Activated T-cell treated with anti-CD3 and anti-CD28 coated beads, Interleukin-2, amount 50 U/mL, for 24 hours (primary cell): Measurements from ENCODE around the gene CHST11.
A peak's percentile ranks its signal among the peaks of the same experiment; 100 is the strongest.

Experiments used
- DNase-seq: peaks from one replicate; pipeline ENCODE4 v3.0.0-alpha.2; 2020
- H3K27ac Mint-ChIP-seq: 2 replicates; pipeline ENCODE4 v1.8.0; 2020; ENCODE audit warnings: mild to moderate bottlenecking, mixed read lengths
- H3K27me3 Mint-ChIP-seq: 2 replicates; pipeline ENCODE4 v1.8.0; 2020; ENCODE audit warnings: mixed read lengths
- H3K36me3 Mint-ChIP-seq: 2 replicates; pipeline ENCODE4 v1.8.0; 2020; ENCODE audit warnings: low read depth, mixed read lengths
- H3K4me1 Mint-ChIP-seq: 2 replicates; pipeline ENCODE4 v1.8.0; 2020; ENCODE audit warnings: low read depth, mixed read lengths
- H3K4me3 Mint-ChIP-seq: 2 replicates; pipeline ENCODE4 v1.8.0; 2020; ENCODE audit warnings: mild to moderate bottlenecking, moderate library complexity, mixed read lengths
- H3K9me3 Mint-ChIP-seq: 2 replicates; pipeline ENCODE4 v1.8.0; 2020; ENCODE audit warnings: mixed read lengths

CHST11 gene

DNA sequence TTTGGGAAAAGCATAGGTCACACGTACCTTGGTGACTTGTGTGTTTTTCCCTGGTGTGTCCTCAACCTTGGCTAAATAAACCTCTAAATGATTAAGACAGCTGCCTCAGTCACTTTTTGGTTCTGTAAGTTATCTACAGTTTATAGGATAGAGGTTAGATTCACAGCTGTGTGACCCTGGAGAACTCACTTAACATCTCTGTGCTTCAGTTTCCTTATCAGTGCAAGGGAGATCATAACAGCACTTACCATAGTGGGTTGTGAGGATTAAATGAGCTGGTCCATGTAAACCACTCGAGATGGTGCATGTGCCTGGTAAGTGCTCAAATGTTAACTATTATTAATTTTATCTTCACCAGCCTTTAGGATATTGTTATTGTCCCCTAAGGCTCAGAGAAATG is 35.4 kb upstream of the CHST11 start:
- H3K4me3 Mint-ChIP-seq = no peak overlapping the region
- no peaks in the 10 kb centered on the region for H3K36me3 Mint-ChIP-seq
- H3K9me3 Mint-ChIP-seq = peaks cover 6% of the 10 kb centered on the region
- H3K27me3 Mint-ChIP-seq = no peaks in the 10 kb centered on the region
- H3K4me1 Mint-ChIP-seq = peaks cover 17% of the 10 kb centered on the region
- no peak for DNase-seq
- no peak overlapping the region for H3K27ac Mint-ChIP-seq

DNA sequence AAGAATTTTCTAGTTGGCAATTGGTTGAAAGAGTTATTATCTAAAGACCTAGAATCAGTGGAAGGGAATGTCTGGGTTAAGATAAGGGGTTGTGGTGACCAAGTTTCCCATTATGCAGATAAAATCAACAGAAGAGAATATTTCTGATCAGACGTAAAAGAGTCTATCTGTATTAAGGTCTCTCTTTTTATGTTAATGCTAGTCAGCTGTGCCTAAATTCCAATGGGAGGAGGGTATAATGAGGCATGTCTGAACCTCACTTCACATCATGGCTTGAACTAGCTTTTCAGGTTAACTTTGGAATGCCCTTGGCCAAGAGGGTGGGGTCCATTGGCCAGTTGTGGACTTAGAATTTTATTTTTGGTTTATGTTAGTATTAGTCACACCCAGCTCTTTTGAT is 34.3 kb upstream of the CHST11 start:
- H3K4me3 Mint-ChIP-seq = no peak overlapping the region
- H3K27me3 Mint-ChIP-seq = no peaks in the 10 kb centered on the region
- no peak overlapping the region for H3K27ac Mint-ChIP-seq
- peaks cover 26% of the 10 kb centered on the region for H3K4me1 Mint-ChIP-seq
- H3K9me3 Mint-ChIP-seq = peaks cover 6% of the 10 kb centered on the region
- no peaks in the 10 kb centered on the region for H3K36me3 Mint-ChIP-seq
- DNase-seq = no peak

DNA sequence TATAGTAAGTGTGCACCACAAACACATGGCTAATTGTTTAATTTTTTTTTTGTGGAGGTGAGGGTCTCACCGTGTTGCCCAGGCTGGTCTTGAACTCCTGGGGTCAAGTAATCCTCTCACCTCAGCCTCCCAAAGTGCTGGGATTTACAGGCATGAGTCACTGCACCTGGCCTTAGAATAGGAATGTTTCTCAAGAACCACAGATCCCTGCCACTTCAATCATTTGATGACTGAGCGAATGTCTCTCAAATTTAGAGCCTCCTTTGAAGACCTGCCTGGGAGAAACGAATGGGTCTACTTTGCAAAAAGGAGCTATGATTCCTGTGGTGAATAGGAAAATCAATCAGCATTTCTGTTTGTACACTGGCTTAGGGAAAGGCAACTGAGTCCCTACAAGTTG is 33.5 kb upstream of the CHST11 start:
- no peaks in the 10 kb centered on the region for H3K27me3 Mint-ChIP-seq
- H3K27ac Mint-ChIP-seq = no peak overlapping the region
- H3K4me1 Mint-ChIP-seq = peaks cover 30% of the 10 kb centered on the region
- no peak for DNase-seq
- no peak overlapping the region for H3K4me3 Mint-ChIP-seq
- peaks cover 8% of the 10 kb centered on the region for H3K9me3 Mint-ChIP-seq
- no peaks in the 10 kb centered on the region for H3K36me3 Mint-ChIP-seq

DNA sequence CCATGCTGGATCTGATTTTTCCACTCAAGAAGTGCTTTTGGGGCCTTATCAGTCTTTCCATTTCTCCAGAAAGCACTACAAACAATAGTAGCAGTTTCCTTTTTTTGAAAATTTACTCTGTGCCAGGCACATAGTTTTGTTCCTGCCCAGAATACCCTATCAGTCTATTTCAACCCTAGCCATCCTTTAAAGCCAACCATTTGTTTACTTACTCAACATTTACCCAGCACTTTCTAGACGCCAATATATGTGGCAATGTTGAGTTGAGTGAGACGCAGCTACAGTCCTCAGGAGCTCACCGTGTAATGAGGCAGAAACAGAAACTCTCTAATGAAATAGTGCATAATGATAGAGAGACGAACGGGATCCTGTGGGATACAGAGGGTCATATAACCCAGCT is 32.9 kb upstream of the CHST11 start:
- Mint-ChIP-seq H3K27ac (no peak overlapping the region), H3K4me3 (no peak overlapping the region), H3K27me3 (no peaks in the 10 kb centered on the region), H3K4me1 (peaks cover 30% of the 10 kb centered on the region), H3K9me3 (peaks cover 10% of the 10 kb centered on the region), H3K36me3 (no peaks in the 10 kb centered on the region)
- DNase-seq = no peak

DNA sequence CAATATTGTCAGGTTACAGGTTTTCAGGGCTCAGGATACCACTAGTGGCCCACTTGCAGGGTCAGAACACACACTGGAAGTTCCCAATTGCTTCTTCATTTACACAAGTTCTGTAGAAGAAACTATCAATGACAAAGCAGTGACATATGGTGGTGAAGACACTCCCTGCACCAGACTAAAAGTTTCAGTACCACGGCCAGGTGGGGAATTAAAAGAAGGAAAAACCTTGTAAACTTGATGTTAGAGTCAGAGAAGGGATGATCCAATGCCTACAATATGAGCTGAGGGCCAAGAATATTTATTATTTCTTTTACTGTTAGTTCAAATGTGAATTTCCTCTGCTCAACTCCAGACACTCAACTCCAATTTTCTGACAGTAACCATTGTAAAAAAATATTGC is 31.8 kb upstream of the CHST11 start:
- Mint-ChIP-seq H3K9me3 (peaks cover 10% of the 10 kb centered on the region), H3K4me3 (no peak overlapping the region), H3K4me1 (peaks cover 30% of the 10 kb centered on the region), H3K27me3 (no peaks in the 10 kb centered on the region), H3K27ac (no peak overlapping the region), H3K36me3 (no peaks in the 10 kb centered on the region)
- no peak for DNase-seq

DNA sequence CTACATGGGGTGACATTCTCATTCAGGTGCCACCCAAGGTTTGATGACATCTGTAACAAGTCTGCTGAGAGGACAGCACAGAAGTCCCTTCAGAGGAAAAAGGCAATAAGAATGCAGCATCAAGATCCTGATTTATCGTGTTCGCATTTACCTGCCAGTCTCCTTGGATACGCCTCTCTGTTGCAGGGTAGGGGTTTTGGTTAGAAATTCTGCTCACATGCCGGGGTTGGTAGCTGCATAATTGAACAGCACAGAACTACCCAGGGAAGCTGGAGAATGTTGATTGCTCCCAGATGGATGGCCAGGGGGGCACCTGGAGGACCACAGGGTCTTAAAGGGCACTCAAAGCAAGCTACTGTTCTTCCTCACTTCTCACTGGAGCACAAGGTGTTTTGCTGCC is 31.1 kb upstream of the CHST11 start:
- no peak overlapping the region for H3K27ac Mint-ChIP-seq
- H3K27me3 Mint-ChIP-seq = no peaks in the 10 kb centered on the region
- H3K4me3 Mint-ChIP-seq = no peak overlapping the region
- no peaks in the 10 kb centered on the region for H3K36me3 Mint-ChIP-seq
- DNase-seq = no peak
- H3K4me1 Mint-ChIP-seq = peaks cover 30% of the 10 kb centered on the region
- H3K9me3 Mint-ChIP-seq = peaks cover 10% of the 10 kb centered on the region

DNA sequence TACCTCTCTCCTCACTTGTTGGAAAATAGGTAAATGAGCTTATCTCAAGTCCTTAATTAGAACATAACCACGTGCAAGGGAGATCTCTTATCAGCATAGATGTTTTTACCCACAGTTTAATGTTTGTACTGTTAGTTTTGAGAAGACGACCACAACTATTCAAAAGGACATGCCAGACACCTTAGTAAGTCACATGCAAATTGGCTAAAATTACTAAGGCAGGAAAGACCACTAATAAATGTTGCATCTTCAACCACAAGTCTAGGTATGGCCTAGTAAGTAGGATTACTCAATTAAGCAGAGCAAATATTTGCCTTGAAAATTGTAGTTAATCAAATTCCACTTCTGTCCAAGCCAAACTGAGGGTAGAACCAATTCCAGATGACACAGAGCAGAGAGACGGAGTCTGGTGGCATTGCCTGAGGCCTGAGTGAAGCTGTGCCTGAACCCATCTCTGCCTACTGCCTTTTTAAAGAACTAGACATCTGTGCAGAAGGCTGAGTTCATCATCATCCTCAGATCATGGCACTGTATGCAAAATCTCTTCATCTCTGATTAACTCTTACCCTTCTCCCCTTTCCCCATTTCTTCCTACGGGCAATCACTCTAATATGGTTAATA is 29.7 kb upstream of the CHST11 start:
- Mint-ChIP-seq H3K9me3 (peaks cover 10% of the 10 kb centered on the region), H3K4me3 (no peak overlapping the region), H3K27ac (peak overlapping the region; percentile 36), H3K36me3 (no peaks in the 10 kb centered on the region), H3K4me1 (peaks cover 22% of the 10 kb centered on the region), H3K27me3 (no peaks in the 10 kb centered on the region)
- no peak for DNase-seq

DNA sequence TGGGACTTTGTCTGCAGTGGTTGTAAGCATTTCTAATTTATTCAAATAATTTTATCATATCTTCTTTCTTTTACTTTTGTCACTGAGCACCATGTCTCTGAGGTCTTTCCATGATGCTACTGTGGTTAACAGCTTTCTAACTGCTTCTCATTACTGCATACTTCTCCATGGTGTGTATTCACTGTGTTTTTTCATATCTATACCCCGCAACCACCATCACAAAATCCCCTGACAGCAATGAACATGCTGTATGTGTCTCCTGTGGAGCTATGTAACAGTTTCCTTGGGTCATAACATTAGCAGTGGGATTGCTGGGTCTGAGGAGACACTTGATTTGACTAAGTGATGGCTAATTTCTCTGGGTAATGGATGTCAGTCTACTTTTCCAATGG is 29.2 kb upstream of the CHST11 start:
- Mint-ChIP-seq H3K4me3 (no peak overlapping the region), H3K9me3 (peaks cover 5% of the 10 kb centered on the region), H3K36me3 (no peaks in the 10 kb centered on the region), H3K4me1 (peaks cover 22% of the 10 kb centered on the region), H3K27me3 (no peaks in the 10 kb centered on the region), H3K27ac (peak overlapping the region; percentile 36)
- DNase-seq = no peak

DNA sequence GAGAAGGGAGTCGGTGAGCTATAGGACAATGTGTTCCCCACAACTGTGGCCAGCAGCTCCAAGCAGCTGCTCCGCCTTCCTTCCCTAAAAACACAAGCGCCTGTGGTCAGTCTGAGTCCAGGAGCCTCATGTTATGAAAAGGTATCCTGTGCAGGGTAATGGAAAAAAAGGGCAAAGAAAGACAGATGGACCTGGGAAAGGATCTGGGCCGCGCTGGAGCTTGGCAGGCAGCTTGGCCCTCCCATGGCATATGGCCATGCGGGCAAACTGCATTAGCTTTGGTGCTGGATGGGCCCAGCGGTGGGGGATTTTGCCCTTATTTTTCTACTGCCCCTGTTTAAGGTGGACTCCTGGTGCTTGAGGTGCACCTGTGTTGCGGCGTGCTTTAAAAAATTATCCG is 23.7 kb upstream of the CHST11 start:
- peaks cover 4% of the 10 kb centered on the region for H3K9me3 Mint-ChIP-seq
- H3K36me3 Mint-ChIP-seq = no peaks in the 10 kb centered on the region
- no peak for DNase-seq
- peaks cover 5% of the 10 kb centered on the region for H3K27me3 Mint-ChIP-seq
- H3K4me1 Mint-ChIP-seq = peaks cover 2% of the 10 kb centered on the region
- no peak overlapping the region for H3K27ac Mint-ChIP-seq
- H3K4me3 Mint-ChIP-seq = no peak overlapping the region

DNA sequence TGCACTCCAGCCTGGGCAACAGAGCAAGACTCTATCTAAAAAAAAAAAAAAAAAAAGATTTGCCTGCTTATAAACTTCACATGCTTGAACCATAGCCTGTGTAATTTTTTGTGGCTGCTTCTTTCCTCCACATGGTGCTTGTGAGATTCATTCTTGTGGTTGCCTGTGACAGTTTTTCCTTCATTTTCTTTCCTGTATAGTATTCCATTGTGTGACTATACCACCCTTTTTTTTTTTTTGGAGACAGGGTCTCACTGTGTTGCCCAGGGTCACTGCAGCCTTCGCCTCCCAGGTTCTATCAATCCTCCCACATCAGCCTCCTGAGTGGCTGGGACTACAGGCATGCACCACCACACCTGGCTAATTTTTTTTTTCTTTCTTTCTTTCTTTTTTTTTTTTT is 22.6 kb upstream of the CHST11 start:
- H3K4me3 Mint-ChIP-seq = no peak overlapping the region
- H3K4me1 Mint-ChIP-seq = peaks cover 2% of the 10 kb centered on the region
- H3K27me3 Mint-ChIP-seq = peaks cover 5% of the 10 kb centered on the region

DNA sequence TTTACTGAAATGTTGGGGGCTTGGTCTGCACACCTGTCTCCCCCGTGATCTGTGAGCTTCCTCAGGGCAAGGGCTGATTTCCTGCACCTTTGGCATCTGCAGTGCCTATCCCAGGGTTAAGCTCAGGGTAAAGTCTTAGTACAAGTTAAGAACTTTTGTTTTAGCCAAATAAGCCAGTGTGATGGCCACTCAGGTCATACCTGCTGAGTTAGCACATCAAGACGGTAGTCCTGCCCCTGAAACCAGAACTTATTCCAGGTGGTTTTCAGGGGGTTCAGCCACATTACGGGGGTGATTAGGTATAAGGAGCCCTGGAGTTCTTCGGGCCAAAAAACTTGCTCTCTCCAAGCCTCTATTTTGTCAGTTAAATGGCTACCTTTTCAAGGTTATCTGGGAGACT is 21.6 kb upstream of the CHST11 start:
- Mint-ChIP-seq H3K36me3 (no peaks in the 10 kb centered on the region), H3K27me3 (peaks cover 5% of the 10 kb centered on the region), H3K4me3 (no peak overlapping the region), H3K9me3 (no peaks in the 10 kb centered on the region), H3K27ac (no peak overlapping the region), H3K4me1 (peaks cover 2% of the 10 kb centered on the region)
- DNase-seq = no peak

More for the DNA sequence above, 22.6 kb upstream of the CHST11 start:
- Mint-ChIP-seq H3K36me3 (no peaks in the 10 kb centered on the region), H3K9me3 (no peaks in the 10 kb centered on the region), H3K27ac (no peak overlapping the region)
- no peak for DNase-seq

DNA sequence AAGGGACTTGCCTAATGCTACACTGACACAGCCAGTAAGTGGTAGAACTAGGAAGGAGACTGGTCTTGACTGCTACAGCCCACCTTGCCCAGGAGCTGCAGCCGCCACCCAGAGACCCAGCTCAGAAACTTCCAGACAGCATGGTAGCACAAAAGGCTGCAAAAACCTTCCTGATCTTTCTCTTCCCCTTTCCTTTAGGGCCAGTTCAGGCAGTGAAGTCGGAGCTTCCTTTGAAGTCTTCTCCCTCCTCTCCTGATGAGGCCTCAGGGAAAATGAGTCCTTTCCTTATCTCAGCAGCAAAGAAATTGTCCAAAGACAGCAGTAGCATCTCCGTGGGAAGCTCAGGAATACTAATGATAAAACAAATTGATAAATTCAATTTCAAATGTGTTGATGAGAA is 21.0 kb upstream of the CHST11 start:
- Mint-ChIP-seq H3K4me3 (no peak overlapping the region), H3K27ac (no peak overlapping the region), H3K9me3 (no peaks in the 10 kb centered on the region), H3K4me1 (peaks cover 2% of the 10 kb centered on the region), H3K27me3 (peaks cover 5% of the 10 kb centered on the region), H3K36me3 (no peaks in the 10 kb centered on the region)
- no peak for DNase-seq

DNA sequence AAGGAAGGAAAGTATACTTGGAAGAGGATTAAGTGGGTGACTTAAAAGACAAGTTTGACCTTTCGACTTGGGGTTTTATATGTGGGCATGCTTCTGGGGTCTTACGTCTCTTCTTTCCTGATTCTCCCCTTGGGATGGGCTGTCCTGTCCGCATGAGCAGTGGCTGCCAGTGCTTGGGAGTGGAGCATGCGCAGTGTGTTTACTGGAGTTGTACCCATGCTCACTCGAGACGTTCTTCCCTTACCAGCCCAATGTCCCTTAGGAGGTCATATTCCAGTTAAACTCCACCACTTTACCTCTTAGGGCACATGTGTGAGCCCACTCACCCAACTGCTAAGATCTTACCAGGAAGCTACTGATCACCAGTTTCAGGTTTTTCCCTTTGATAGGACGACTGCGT is 20.0 kb upstream of the CHST11 start:
- Mint-ChIP-seq H3K36me3 (no peaks in the 10 kb centered on the region), H3K9me3 (no peaks in the 10 kb centered on the region), H3K27me3 (peaks cover 5% of the 10 kb centered on the region), H3K4me1 (peaks cover 2% of the 10 kb centered on the region), H3K4me3 (no peak overlapping the region), H3K27ac (no peak overlapping the region)
- no peak for DNase-seq

DNA sequence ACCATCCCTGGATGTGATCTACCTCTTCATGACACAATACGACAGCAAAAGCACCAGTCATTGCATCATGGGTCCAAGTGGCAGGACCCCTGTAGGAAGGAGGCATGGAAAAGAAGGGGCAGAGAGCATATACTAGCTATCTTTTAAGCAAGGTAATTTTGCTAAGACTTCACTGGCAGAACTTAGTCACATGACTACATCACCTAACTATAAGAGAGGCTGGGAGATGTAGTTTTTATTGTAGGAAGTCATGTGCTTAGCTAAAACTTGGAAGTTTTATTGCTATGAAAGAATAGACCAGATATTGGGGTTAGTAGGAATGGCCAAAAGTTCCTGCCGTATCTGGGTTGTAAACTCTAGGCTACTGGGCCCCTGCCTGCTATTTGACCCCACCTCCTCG is 18.6 kb upstream of the CHST11 start:
- DNase-seq = no peak
- Mint-ChIP-seq H3K4me1 (peaks cover 2% of the 10 kb centered on the region), H3K27ac (no peak overlapping the region), H3K4me3 (no peak overlapping the region), H3K9me3 (no peaks in the 10 kb centered on the region), H3K36me3 (no peaks in the 10 kb centered on the region), H3K27me3 (peaks cover 5% of the 10 kb centered on the region)

DNA sequence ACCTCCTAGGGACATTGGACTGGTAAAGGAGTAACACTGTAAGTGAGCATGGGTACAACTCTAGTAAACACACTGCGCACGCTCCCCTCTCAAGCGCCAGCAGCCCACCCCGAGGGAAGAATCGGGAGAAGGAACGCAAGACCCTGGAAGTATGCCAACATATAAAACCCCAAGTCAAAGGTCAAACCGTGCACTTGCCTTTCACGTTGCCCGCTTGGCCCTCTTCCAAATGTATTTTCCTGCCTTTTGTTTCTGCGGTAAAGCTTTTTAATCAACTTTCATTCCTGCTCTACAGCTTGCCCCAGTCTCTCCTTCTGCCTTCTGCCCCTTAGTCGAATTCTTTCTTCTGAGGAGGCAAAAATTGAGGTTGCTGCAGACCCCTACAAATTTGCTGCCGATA is 17.6 kb upstream of the CHST11 start:
- DNase-seq = no peak
- Mint-ChIP-seq H3K36me3 (no peaks in the 10 kb centered on the region), H3K27ac (no peak overlapping the region), H3K9me3 (no peaks in the 10 kb centered on the region), H3K27me3 (peaks cover 5% of the 10 kb centered on the region), H3K4me3 (no peak overlapping the region), H3K4me1 (peaks cover 2% of the 10 kb centered on the region)

DNA sequence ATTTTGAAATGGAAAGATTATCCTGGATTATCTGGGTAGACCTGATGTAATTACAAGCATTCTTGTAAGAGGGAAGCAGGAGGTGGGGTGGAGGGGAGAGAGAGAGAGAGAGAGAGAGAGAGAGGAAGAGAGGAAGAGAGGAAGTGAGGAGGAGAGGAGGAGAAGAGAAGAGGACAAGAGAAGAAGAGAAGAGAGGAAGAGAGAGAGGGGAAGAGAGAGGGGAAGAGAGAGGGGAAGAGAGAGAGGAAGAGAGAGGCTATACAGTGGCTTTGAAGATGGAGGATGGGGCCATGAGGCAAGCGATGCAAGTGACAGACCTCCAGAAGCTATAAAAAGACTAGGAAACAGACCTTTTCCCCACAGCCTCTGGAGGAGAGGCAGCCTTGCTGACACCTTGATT is 13.7 kb upstream of the CHST11 start:
- H3K27ac Mint-ChIP-seq = no peak overlapping the region
- H3K27me3 Mint-ChIP-seq = no peaks in the 10 kb centered on the region
- no peaks in the 10 kb centered on the region for H3K9me3 Mint-ChIP-seq
- DNase-seq = no peak
- no peaks in the 10 kb centered on the region for H3K36me3 Mint-ChIP-seq
- no peaks in the 10 kb centered on the region for H3K4me1 Mint-ChIP-seq
- H3K4me3 Mint-ChIP-seq = no peak overlapping the region
